ENCODE results near the gene ARHGEF10L.

GRCh38 chr1:17607644-17608581 lies 68.4 kb downstream of the ARHGEF10L start:
- TF ChIP-seq CTCF (IDR thresholded peaks at IDR 0.05; ENCODE audit: low read depth, low read length, poor library complexity, severe bottlenecking), result no peak
- no peak for TF ChIP-seq EZH2phosphoT487 (IDR thresholded peaks at IDR 0.05; ENCODE audit: borderline replicate concordance, low read length)

All from DOHH2 (cell line).